Right lobe of liver (tissue), 6 donors: ENCODE results near the gene AKAP13. TPM values are rescaled to one million over a fixed set of nuclear protein-coding genes. Genes with fewer than 3 reads are reported as not detected.

Experiments
- ATAC-seq, 4 donors: fragments of 200-7000 bp; cut with Tn5 transposase; one replicate each; pipeline ENCODE4 v1.9.1; 2020; ENCODE audit warnings: mild to moderate bottlenecking in 4 of 4, moderate library complexity in 4 of 4
- DNase-seq, 3 donors: peaks; one replicate each; pipeline ENCODE4 v3.0.0-alpha.2; 2020
- H3K27ac ChIP-seq, 3 donors: fragments of 200-600 bp; one replicate each; pipeline ENCODE4 v1.8.0; 2022
- H3K27me3 ChIP-seq, 2 donors: fragments of 200-600 bp; one replicate each; pipeline ENCODE4 v1.8.0; 2022
- H3K36me3 ChIP-seq, 4 donors: fragments of 200-600 bp; sonication (generic) in 1 of 4; one replicate each; pipeline versions ENCODE4 v1.5.1 to v1.8.0; 2017 to 2022; ENCODE audit warnings: control low read depth in 1 of 4
- H3K4me1 ChIP-seq, 4 donors: fragments of 200-600 bp; sonication (generic) in 1 of 4; one replicate each; pipeline versions ENCODE4 v1.5.1 to v1.8.0; 2017 to 2022; ENCODE audit warnings: control low read depth in 1 of 4
- H3K4me3 ChIP-seq, 3 donors: fragments of 200-600 bp; one replicate each; pipeline ENCODE4 v1.8.0; 2022
- H3K9me3 ChIP-seq, 4 donors: fragments of 200-600 bp; sonication (generic) in 1 of 4; one replicate each; pipeline versions ENCODE4 v1.5.1 to v1.8.0; 2017 to 2022; ENCODE audit warnings: control low read depth in 1 of 4
- CTCF ChIP-seq, 4 donors: fragments of 200-600 bp in 3 of 4; fragments of 450-650 bp in 1 of 4; IDR thresholded peaks; one replicate each; pipeline versions ENCODE4 v1.5.1 to v1.8.0; 2016 to 2022; ENCODE audit warnings: antibody characterized with exemption in 4 of 4, mild to moderate bottlenecking in 2 of 4
- POLR2A ChIP-seq: fragments of 450-650 bp; IDR thresholded peaks from one replicate; pipeline ENCODE4 v1.6.1; 2017; ENCODE audit warnings: antibody characterized with exemption, mild to moderate bottlenecking
- WGBS: methylation state at CpG from one replicate; pipeline ENCODE4 v1.1.6; 2018; ENCODE audit warnings: low coverage, low lambda C conversion rate; ENCODE audit not compliant: insufficient coverage; ENCODE audit errors: missing lambda C conversion rate; 5-methylcytosine and 5-hydroxymethylcytosine counted together
- intact Hi-C, 2 donors: fragments of 100-400 bp; cut with DNase I; formaldehyde crosslinking; loops; one replicate each; pipeline versions ENCODE4 v1.11.2 to v1.14.1; 2022
- total RNA-seq, 6 experiments: library from RNA; depleted of rRNA in 2 of 6; stranded (reverse); fragments of >200 nt in 2 of 6; fragmentation: NEBNext Ultra II Directional in 3 of 6; extraction: Animal tissue kit (Norgen Biotek cat#: 25700) in 3 of 6; gene quantifications; one replicate each; pipeline versions ENCODE4 v1.1.0 to v1.2.4, GENCODE V29; 2016 to 2023
- donor health status: DM: no; HTN: yes; CAD: no.
- donor health status: DM: no; HTN: no; CAD: no.
- donor health status: DM: no; HTN: no; CAD: no.
- donor health status: DM: no; HTN: yes; CAD: no.
- donor health status: DM: no; HTN: yes; CAD: no.

AKAP13 gene
- total RNA-seq, 6 experiments from 2014 or later: 50.1 to 73.1 (median 63.9) TPM

GRCh38 chr15:85587707-85588411 is 207.5 kb downstream of the AKAP13 start:
- TF ChIP-seq CTCF (IDR thresholded peaks at IDR 0.05) (no peak), POLR2A (no peak)
- WGBS: 83% methylated on average over 10 of the region's 10 CpGs
- intact Hi-C loops: no loop called here
- DNase-seq: no peak
- Histone ChIP-seq H3K27me3 (no peaks in the 10 kb centered on the region), H3K4me1 (peaks cover 0 to 57% (median 7%) of the 10 kb centered on the region in 4 donors), H3K9me3 (no peaks in the 10 kb centered on the region), H3K36me3 (peaks cover 0 to 7% (median 2%) of the 10 kb centered on the region in 4 donors), H3K27ac (peak overlapping the region in 1 of 3 donors; percentile 93), H3K4me3 (no peak overlapping the region)
- ATAC-seq: peak in 1 of 4 donors; percentile 5

- intact Hi-C loops: no loop called here
- H3K36me3 ChIP-seq: peaks cover 0 to 7% (median 2%) of the 10 kb centered on the region in 4 donors
- no peak for TF ChIP-seq POLR2A
- whole genome bisulfite sequencing: 28% methylated on average over 3 of the region's 3 CpGs
- ATAC-seq (no peak), DNase-seq (no peak)
- H3K27me3 ChIP-seq: no peaks in the 10 kb centered on the region
- no peaks in the 10 kb centered on the region for H3K9me3 ChIP-seq
- no peak overlapping the region for H3K4me3 ChIP-seq
- H3K27ac ChIP-seq: peak overlapping the region; percentile 66 to 93 (median 89)
- peaks cover 0 to 61% (median 8%) of the 10 kb centered on the region in 4 donors for H3K4me1 ChIP-seq
Observed at GRCh38 chr15:85588677-85589076, 208.3 kb downstream of the AKAP13 start.

DNA sequence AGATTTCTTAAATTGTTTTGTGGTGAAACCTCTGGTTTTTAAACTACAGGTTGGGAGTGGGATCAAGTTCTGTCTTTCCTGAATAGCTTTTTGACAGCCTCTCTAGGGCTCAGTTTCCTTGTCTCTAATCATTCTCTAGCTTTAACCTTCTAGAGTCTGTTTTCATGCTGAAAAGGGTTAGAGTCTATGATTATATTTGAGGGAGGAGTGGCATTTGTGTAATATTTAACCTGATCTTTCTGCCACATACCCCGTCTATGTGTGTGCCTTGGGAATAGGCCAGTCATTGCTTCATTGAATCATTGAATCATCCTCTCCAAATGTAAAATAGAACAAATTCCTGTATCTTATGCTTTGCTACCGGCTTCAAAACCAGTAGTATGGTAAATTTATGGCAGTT is 209.4 kb downstream of the AKAP13 start:
- TF ChIP-seq POLR2A: peak; percentile 35
- TF ChIP-seq CTCF (IDR thresholded peaks at IDR 0.05): no peak
- Histone ChIP-seq H3K27ac (peak overlapping the region; percentile 67 to 93 (median 89)), H3K4me1 (peaks cover 0 to 60% (median 14%) of the 10 kb centered on the region in 4 donors), H3K27me3 (no peaks in the 10 kb centered on the region), H3K4me3 (peak overlapping the region in 2 of 3 donors; percentile 7 to 27), H3K36me3 (peaks cover 0 to 7% (median 2%) of the 10 kb centered on the region in 4 donors), H3K9me3 (no peaks in the 10 kb centered on the region)
- DNase-seq (no peak), ATAC-seq (peak; percentile 84 to 92 (median 89))
- WGBS: 26% methylated on average over 2 of the region's 2 CpGs
- intact Hi-C loops: no loop called here

GRCh38 chr15:85591622-85592021 is 211.2 kb downstream of the AKAP13 start:
- intact Hi-C loops: no loop called here
- DNase-seq (no peak), ATAC-seq (no peak)
- Histone ChIP-seq H3K27ac (peak overlapping the region in 2 of 3 donors; percentile 15 to 45), H3K9me3 (no peaks in the 10 kb centered on the region), H3K27me3 (no peaks in the 10 kb centered on the region), H3K36me3 (peaks cover 0 to 4% (median 0%) of the 10 kb centered on the region in 4 donors), H3K4me3 (no peak overlapping the region), H3K4me1 (peaks cover 0 to 69% (median 19%) of the 10 kb centered on the region in 4 donors)
- WGBS: 94% methylated on average over 4 of the region's 4 CpGs
- TF ChIP-seq CTCF (IDR thresholded peaks at IDR 0.05) (no peak), POLR2A (no peak)

DNA sequence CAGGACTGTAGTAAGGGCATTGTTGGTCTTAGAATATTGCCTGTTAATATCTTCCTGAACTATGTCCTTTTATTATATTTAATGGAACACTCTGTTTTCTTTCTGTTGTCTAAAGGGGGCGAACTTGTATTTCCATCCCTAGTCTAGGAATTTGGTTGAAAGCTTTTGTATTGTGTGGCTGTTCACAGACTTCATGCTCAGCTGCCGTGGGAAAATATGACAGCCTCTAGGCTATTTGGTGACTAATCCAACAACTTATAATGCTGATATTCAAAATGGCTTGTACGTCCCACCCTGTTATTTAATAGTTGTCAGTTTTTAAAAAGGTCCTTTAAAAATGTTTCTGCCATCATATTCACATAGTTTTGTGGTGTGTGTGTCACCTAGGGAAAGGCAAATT is 211.7 kb downstream of the AKAP13 start:
- peaks cover 0 to 69% (median 19%) of the 10 kb centered on the region in 4 donors for H3K4me1 ChIP-seq

More for the DNA sequence above, 211.7 kb downstream of the AKAP13 start:
- Histone ChIP-seq H3K4me3 (no peak overlapping the region), H3K27me3 (no peaks in the 10 kb centered on the region), H3K27ac (peak overlapping the region in 2 of 3 donors; percentile 45 to 81), H3K36me3 (peaks cover 0 to 1% (median 0%) of the 10 kb centered on the region in 4 donors), H3K9me3 (no peaks in the 10 kb centered on the region)
- 10% methylated on average over 3 of the region's 3 CpGs for WGBS
- intact Hi-C loops: no loop called here
- TF ChIP-seq CTCF (IDR thresholded peaks at IDR 0.05): peak in 3 of 4 donors; percentile 18 to 35 (median 26)
- no peak for TF ChIP-seq POLR2A
- ATAC-seq (peak in 3 of 4 donors; percentile 13 to 30 (median 24)), DNase-seq (no peak)
